Lower leg skin (tissue), 4 donors: ENCODE data around the gene PNPLA6. TPM values are rescaled to one million over a fixed set of nuclear protein-coding genes. Genes with fewer than 3 reads are reported as not detected.

Experiments used
- DNase-seq, 2 donors: peaks; one replicate each; pipeline ENCODE4 v3.0.0-alpha.2; 2019; ENCODE audit warnings: low spot score in 2 of 2
- H3K4me3 ChIP-seq: fragments of 200-600 bp; sonication (generic); 2 replicates; pipeline ENCODE4 v1.5.1; 2017; ENCODE audit warnings: mild to moderate bottlenecking, low read depth; ENCODE audit not compliant: poor library complexity, severe bottlenecking
- CTCF ChIP-seq, 3 donors: fragments of 450-650 bp; IDR thresholded peaks; one replicate each; pipeline ENCODE4 v1.5.1; 2016; ENCODE audit warnings: antibody characterized with exemption in 3 of 3, mild to moderate bottlenecking in 3 of 3, moderate library complexity in 2 of 3
- POLR2A ChIP-seq, 2 donors: fragments of 450-650 bp; IDR thresholded peaks; one replicate each; pipeline ENCODE4 v1.6.1; 2016 to 2017; ENCODE audit warnings: antibody characterized with exemption in 2 of 2, mild to moderate bottlenecking in 1 of 2, moderate library complexity in 1 of 2
- WGBS, 2 donors: methylation state at CpG; one replicate each; pipeline ENCODE4 v1.1.5; 2018; 5-methylcytosine and 5-hydroxymethylcytosine counted together
- intact Hi-C: fragments of 100-400 bp; cut with DNase I; formaldehyde crosslinking; loops from one replicate; pipeline ENCODE4 v1.15.0; 2023; ENCODE audit warnings: low total_unique reads
- total RNA-seq, 4 donors: library from RNA; depleted of rRNA; stranded (reverse); fragments of >200 nt; gene quantifications; one replicate each; pipeline ENCODE4 v1.1.0, GENCODE V29; 2016

Gene PNPLA6
- total RNA-seq, 4 donors from 2014 or later, result 58.3 to 89.8 (median 71.0) TPM

GRCh38 chr19:7526059-7526929, 9.2 kb upstream of the PNPLA6 start:
- DNase-seq, result peak in 1 of 2 donors; percentile 81
- 81 to 86% methylated on average over 25 to 31 of the region's 31 CpGs for WGBS, 2 donors
- H3K4me3 ChIP-seq, result no peak overlapping the region
- intact Hi-C loops, result no loop called here
- TF ChIP-seq POLR2A (IDR thresholded peaks at IDR 0.05) (no peak), CTCF (IDR thresholded peaks at IDR 0.05) (no peak)

- peak; percentile 32 to 88 for DNase-seq
- 77 to 80% methylated on average over 25 of the region's 25 CpGs for WGBS, 2 donors
- intact Hi-C loops, result no loop called here
- H3K4me3 ChIP-seq, result no peak overlapping the region
- TF ChIP-seq POLR2A (IDR thresholded peaks at IDR 0.05), result no peak
- no peak for TF ChIP-seq CTCF (IDR thresholded peaks at IDR 0.05)
Observed at GRCh38 chr19:7527516-7528191, 7.9 kb upstream of the PNPLA6 start.

GRCh38 chr19:7528192-7528519, 7.4 kb upstream of the PNPLA6 start:
- no peak for DNase-seq
- intact Hi-C loops, result no loop called here
- H3K4me3 ChIP-seq, result no peak overlapping the region
- TF ChIP-seq CTCF (IDR thresholded peaks at IDR 0.05) (no peak), POLR2A (IDR thresholded peaks at IDR 0.05) (no peak)
- 91 to 94% methylated on average over 5 to 7 of the region's 7 CpGs for WGBS, 2 donors

- H3K4me3 ChIP-seq, result no peak overlapping the region
- intact Hi-C loops, result no loop called here
- DNase-seq, result peak in 1 of 2 donors; percentile 81
- TF ChIP-seq CTCF (IDR thresholded peaks at IDR 0.05) (no peak), POLR2A (IDR thresholded peaks at IDR 0.05) (no peak)
- WGBS, 2 donors, result 89 to 93% methylated on average over 32 of the region's 32 CpGs
Observed at GRCh38 chr19:7528522-7529245, 6.8 kb upstream of the PNPLA6 start.

- intact Hi-C loops, result no loop called here
- no peak overlapping the region for H3K4me3 ChIP-seq
- WGBS, 2 donors, result 82 to 85% methylated on average over 12 to 15 of the region's 15 CpGs
- DNase-seq, result peak in 1 of 2 donors; percentile 83
- TF ChIP-seq CTCF (IDR thresholded peaks at IDR 0.05), result no peak
- no peak for TF ChIP-seq POLR2A (IDR thresholded peaks at IDR 0.05)
Observed at GRCh38 chr19:7529246-7529600, 6.3 kb upstream of the PNPLA6 start.
